Activated CD8-positive, alpha-beta memory T cell treated with anti-CD3 and anti-CD28 coated beads, Interleukin-2, amount 50 U/mL, for 24 hours (primary cell): ENCODE data around the gene ATP7B.
"Not testable (repeated sequence)": the region's sequence is repeated elsewhere in the genome, so short reads cannot be mapped to it uniquely, and the experiment has no call there.

ENCODE experiments used
- DNase-seq: peaks from one replicate; pipeline ENCODE4 v3.0.0-alpha.2; 2020; ENCODE audit errors: extremely low read depth

The ATP7B gene

GRCh38 chr13:51922771-51923480 lies 88.3 kb downstream of the ATP7B start:
- DNase-seq: no peak

- DNase-seq: no peak
Measured at GRCh38 chr13:51921790-51922740, 89.2 kb downstream of the ATP7B start.

- DNase-seq: no peak
Measured at GRCh38 chr13:51920786-51921185, 90.5 kb downstream of the ATP7B start.

GRCh38 chr13:51920267-51920666 lies 91.0 kb downstream of the ATP7B start:
- no peak for DNase-seq

GRCh38 chr13:51919531-51919930 lies 91.7 kb downstream of the ATP7B start:
- no peak for DNase-seq

- DNase-seq: no peak
Measured at GRCh38 chr13:51916962-51917361, 94.3 kb downstream of the ATP7B start.

- no peak for DNase-seq
Measured at GRCh38 chr13:51916051-51916818, 95.0 kb downstream of the ATP7B start.

GRCh38 chr13:51914137-51914493 lies 97.1 kb downstream of the ATP7B start:
- no peak for DNase-seq

GRCh38 chr13:51913421-51914136 lies 97.7 kb downstream of the ATP7B start:
- no peak for DNase-seq

- DNase-seq: no peak
Measured at GRCh38 chr13:51912511-51913225, 98.6 kb downstream of the ATP7B start.

GRCh38 chr13:51912091-51912490 lies 99.2 kb downstream of the ATP7B start:
- DNase-seq: no peak

- DNase-seq: no peak
Measured at GRCh38 chr13:51910508-51910907, 100.7 kb downstream of the ATP7B start.

GRCh38 chr13:51909265-51909664 lies 102.0 kb downstream of the ATP7B start:
- not testable (repeated sequence) for DNase-seq

GRCh38 chr13:51907040-51907732 lies 104.1 kb downstream of the ATP7B start:
- DNase-seq: no peak

GRCh38 chr13:51906581-51906980 lies 104.7 kb downstream of the ATP7B start:
- no peak for DNase-seq

- DNase-seq: no peak
Measured at GRCh38 chr13:51905787-51906186, 105.5 kb downstream of the ATP7B start.

- no peak for DNase-seq
Measured at GRCh38 chr13:51902776-51903175, 108.5 kb downstream of the ATP7B start.

- no peak for DNase-seq
Measured at GRCh38 chr13:51900471-51900870, 110.8 kb downstream of the ATP7B start.

GRCh38 chr13:51895906-51896888 lies 115.1 kb downstream of the ATP7B start:
- no peak for DNase-seq
